Measurements from ENCODE around the gene TMED3. TPM values are rescaled to one million over a fixed set of nuclear protein-coding genes. Genes with fewer than 3 reads are reported as not detected.

TMED3 gene
- 146 and 205 TPM in 2 replicates for total RNA-seq

DNA sequence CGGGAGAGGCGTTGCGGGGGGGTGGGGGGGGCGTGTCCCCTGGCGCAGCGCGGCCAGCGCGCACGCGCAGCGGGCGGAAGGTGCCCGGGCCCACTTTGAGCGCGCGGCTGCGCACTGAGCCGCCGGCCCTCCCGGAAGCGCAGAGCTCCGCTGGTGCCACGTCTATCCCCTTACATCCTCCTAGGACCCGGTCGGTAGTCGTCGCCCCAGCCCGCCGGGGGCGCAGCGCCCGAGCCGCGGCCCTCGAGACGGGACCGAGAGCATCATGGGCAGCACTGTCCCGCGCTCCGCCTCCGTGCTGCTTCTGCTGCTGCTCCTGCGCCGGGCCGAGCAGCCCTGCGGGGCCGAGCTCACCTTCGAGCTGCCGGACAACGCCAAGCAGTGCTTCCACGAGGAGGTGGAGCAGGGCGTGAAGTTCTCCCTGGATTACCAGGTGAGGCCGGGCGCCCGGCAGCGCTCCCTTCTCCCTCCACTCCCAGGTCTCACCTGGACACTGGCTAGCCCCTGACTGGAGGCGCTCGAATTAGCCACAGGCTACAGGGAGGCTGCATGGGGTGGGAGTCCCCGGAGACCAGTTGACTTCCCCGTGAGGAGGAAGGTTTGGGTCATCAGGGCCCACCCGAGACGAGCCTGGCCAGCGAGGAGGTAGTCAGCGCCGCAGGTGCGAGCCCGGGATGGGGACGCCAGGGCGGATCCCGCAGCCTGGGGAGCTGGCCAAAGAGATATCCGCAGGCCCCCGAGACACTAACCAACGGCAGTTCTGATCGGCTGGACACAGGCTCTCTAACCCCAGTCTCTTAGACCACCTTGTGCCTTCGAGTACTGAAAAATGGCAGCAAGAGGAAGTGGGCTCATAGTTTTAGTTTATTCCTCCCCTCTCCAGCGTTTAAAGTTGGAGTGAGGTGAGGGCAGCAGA is at the start of gene TMED3:
Gene TMED3, plus strand, starts transcription at position 128 of the 916 bp plus-strand sequence. Its CDS starts 138 bp downstream, at position 266.
- peak; percentile 83 to 87 for DNase-seq (ENCODE audit: low read depth in 2 of 2)

DNA sequence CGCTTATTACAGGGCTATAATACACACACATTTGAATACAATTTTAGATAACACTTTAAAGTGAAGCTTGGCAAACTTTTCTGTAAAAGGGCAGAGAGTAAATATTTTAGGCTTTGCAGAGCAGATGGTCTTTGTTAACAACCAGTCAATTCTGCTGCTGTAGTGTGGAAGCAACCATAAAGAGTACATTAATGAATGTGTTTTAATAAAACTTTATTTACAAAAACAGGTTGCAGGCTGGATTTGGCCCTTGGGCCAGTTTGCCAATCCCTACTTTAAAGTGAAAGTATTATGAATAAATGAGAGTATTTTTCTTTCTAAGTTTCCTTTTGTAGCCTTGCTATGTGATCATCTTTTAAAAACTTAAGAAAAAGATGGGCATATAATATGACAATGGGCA is 49.1 kb upstream of the TMED3 start:
- DNase-seq (ENCODE audit: low read depth in 2 of 2), result no peak

DNA sequence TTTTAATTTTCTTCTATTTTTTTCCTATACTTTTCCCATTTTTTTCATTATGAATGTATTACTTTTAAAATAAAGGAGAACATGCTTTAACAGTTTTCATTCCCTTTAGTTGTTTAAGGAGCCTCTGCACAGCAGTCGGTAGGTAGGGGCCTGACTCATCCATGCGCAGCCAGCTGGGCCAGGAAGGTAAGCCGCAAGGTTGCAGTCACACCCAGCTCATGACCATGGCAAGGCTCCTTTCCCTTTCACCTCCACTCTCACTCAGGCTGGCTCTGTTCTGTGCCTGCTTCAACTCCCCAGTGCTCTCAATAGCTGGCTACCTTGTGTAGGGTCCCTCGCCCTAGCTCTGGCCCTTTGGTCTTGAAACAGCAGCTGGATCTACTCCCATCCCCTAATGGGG is 45.7 kb upstream of the TMED3 start:
- no peak for DNase-seq (ENCODE audit: low read depth in 2 of 2)

DNA sequence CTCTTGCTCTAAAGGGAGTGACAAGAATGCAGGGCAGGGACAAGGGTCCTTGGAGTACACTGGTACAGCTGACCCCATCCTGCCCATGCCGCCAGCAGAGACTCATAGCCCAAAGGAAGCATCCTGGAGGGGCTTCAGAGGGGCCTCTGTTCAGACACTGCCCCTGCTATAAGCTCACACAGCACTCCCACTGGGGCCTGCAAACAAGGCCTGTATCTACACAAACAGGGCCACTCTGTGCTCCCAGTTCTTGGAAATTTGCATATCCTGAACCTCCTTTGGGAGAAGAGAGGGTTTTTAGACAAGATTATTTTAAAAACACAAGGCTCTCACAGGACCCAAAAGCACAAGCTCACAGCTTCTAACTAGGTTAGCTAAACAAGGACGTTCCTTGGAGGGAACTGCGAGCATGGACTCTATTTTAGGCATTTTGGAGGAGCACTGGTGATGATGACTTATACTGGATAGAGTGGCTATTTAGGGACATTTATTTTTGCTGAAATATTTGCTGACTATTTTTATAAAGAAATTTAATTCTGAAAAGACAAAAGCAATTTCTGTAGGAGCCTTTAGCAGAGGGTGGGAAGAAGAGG is 44.8 kb upstream of the TMED3 start:
- DNase-seq (ENCODE audit: low read depth in 2 of 2), result no peak

DNA sequence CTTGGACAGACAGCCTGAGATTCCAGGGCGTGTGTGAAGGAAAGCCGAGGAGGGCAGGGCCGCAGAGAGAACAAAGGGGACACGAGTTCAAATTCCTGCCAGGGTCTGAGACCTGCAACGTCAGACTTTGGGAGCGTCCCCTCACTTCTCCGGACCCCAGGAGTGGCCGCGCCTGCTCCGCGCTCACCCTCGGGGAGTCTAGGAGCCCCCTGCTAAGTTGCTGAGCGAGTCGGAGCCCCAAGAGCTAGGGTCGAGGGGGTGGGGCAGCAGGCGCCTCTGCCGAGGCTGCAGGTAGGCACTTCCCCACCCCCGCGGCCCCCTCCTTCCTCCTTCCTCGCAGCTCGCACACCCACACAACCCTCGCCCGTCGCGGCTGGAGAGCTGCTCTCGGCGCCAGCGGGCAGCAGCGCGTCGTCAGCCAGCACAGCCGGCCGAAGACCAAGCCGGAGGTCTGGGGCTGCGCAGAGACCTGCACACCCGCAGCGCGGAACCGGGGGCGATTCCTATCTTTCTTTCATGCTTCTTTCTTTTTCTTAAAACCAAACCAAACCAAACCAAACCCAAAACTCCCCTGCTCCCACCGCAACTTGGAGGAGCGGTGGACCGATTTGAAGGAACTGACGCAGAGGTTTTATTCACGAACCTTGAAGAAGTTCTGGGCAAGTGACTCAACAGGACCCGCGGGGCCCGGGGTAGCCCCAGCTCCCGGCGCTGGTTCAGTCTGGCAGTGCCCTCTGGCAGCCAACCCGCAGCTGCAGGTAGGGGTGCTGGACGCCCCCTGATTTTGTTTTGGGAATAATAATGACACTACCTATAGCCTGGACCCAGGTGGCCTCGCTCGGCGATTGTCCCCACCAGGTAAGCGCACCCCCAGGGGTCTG is 28.3 kb upstream of the TMED3 start, which contains the start of gene ANKRD34C:
Gene ANKRD34C, plus strand, starts transcription at position 352 of the 881 bp plus-strand sequence. CDS start 10,563 bp downstream, outside the sequence.
- no peak for DNase-seq (ENCODE audit: low read depth in 2 of 2)

DNA sequence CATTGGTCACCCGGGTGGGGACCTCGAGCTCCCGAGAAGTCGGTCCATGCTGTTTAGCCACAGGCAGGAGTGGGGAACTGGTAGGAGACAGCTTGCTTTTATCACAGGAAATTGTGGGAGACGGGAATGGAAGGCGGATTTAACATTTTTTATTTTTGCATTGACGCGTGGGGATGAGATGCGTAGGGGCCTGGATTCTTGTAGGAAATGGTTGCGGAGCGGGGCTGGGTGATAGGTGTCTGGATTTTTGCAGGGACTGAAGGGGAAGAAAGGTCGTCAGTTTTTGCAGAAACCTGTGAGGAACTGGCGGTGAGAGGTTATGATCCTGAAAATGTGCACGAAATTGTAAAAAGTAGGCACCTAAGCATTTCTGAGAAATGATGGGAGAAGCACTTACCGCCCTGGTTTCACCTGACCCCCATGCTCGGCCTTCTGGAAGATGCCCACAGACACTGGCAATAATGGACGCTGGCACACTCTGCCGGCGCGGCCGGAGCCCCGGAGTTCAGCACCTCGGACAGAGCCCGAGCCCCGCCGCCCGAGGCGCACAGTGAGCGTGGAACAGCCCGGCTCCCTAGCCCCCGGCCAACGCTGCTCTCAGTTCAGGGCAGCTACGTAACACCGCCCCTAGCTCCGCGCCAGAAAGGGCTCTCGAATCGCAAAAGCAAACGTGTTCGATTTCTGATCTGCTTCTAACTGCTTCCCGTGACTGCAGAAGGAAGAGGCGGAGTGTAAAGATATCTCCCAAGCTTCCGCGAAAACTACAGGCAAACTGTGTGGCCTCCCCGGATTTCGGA is 27.5 kb upstream of the TMED3 start:
- DNase-seq (ENCODE audit: low read depth in 2 of 2), result peak; percentile 46 to 59

DNA sequence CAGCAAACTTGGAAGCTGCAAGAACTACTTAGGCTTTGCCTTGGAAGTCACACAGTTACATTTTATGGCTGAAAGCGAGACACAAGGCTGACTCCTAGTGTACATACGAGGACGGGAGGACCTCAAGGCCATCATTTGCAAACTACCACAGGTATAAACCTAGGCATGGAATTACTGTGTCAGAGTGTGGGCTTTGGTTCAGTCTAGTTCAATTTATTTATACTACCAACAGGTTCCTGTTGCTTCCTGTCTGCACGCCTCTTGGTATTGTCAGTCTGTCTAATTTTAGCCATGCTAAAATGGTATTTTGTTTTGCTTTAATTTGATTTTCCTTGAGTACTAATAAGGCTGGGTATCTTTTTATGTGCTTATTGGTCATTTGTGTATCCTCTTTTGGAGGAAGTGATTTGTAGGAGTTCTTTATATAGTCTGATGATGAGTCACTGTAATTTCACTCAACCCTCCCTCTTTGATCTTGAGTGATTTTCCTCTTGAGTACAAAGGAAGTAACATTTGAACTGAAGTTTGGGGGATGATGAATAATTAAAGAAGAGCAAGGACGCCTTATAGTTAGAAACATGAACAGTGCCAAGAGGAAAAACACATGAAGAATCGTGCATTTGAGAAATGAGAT is 20.2 kb upstream of the TMED3 start:
- DNase-seq (ENCODE audit: low read depth in 2 of 2), result peak in 1 of 2 donors; percentile 33

DNA sequence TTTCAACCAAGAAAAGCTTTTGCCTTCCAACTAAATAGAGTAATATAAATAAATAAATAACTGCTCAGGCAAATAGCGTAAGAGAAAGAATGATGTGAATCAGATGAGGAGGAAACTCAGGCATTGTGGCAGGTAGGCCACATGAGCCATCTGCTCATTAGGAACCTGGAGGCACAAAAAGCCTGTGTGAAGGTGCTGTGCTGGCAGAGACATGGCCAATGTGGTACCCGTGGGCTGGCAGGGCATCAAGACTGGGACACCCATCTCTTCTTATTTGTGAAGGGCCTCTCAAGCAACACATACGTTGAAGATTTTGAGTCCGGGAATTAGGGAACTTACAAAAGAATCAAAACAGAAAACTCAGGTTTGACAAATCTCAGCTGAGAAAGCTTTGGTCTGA is 18.9 kb upstream of the TMED3 start:
- DNase-seq (ENCODE audit: low read depth in 2 of 2), result no peak

DNA sequence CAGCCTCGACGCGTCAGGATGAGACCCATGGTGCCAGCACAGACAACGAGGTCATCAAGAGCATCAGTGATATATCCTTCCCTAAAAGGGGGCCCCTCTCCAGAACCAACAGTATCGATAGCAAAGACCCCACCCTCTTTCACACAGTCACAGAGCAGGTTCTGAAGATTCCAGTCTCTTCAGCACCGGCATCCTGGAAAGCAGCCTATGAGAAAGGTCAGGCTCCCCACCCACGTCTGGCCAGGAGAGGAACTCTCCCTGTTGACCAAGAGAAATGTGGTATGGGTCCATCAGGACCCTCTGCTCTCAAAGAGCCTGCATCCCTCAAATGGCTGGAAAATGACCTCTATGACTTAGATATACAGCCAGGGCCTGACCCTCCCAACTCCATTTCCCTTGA is 16.8 kb upstream of the TMED3 start:
- no peak for DNase-seq (ENCODE audit: low read depth in 2 of 2)

DNA sequence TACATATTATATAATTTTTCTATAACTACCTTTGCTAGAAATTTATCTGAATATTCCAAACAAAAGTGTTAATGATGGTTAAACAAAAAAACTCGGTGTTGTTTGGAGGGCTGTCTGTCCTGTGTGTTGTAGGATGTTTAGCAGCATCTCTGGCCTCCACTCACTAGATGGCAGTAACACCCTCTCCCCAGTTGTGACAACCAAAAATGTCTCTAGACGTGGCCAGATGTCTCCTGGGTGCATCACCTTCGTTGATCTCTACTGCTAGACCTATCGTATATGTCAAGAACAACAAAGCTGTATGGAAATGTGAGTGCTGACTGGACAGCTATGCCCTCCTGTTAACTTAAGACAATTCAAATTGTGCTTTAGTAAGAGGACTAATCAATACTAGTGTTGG is 14.3 kb upstream of the TMED3 start:
- no peak for DNase-seq (ENCODE audit: low read depth in 2 of 2)

DNA sequence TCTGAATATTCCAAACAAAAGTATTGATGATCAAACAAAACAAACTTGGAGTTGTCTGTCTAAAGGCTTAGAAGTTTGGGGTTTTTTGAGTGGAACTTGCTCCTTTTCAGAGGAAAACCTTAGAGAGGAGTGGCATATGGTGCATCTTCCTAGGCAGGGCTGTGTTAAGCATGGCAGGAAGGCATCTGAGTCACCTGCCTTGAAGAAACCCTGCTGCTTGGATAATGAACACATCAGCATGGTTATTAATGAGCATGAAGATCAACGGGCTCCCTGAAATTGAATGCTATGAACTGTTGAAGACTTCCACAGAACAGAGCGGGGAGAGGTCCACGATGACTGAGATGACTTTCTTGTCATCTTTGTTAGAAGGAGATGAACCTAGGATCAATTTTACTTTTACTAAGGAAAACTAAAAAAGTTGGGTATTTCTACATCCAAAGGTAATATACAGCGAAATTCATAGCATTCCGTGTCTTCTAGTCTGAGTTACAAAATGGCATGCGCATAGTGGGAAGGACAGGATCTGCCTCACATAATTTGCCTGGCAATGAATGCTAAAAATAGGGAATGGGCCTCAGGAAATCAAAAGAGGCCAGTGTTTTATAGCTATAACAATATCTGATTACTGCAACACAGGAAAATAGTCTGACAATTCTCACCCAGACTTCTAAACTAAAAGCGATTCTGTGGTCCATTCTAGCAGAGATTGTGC is 11.6 kb upstream of the TMED3 start:
- DNase-seq (ENCODE audit: low read depth in 2 of 2), result no peak

DNA sequence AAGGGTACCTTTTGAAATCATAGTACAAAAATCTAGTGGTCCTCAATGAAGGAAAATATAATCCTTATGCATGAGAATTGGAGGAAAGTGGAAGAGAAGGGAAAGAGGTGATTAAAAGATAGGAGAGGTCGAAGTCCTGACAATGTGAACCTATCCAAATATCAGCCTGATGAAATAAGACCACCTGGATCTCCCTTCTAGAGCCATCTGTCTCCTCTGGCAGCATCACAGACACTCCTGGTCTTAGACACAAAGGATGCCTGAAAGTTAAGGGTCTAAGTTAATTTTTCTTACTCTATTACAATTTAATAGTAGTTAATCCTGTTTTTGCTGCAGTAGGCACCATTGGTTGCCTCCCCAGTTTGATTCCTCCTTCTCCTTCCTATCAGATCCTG is 11.1 kb upstream of the TMED3 start:
- DNase-seq (ENCODE audit: low read depth in 2 of 2), result no peak

DNA sequence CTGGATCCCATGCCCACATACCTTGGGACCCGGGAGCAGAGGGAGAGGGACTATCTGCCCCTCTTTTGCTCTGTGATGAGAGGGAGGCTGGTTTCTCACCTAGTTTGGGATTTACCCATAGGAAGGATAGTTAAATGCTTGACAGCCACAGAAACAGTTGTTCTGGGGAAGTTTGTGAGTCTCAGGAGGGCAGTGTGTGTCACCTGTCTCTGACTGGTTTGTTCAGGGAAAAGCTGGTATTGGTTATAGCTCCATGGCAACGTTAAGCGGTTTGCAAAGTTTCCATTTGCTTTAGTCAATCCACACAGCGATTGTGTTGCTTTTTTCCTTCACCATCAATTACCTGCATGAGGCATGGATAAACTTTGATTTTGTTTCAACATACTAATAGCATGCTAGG is 3.7 kb upstream of the TMED3 start:
- no peak for DNase-seq (ENCODE audit: low read depth in 2 of 2)

DNA sequence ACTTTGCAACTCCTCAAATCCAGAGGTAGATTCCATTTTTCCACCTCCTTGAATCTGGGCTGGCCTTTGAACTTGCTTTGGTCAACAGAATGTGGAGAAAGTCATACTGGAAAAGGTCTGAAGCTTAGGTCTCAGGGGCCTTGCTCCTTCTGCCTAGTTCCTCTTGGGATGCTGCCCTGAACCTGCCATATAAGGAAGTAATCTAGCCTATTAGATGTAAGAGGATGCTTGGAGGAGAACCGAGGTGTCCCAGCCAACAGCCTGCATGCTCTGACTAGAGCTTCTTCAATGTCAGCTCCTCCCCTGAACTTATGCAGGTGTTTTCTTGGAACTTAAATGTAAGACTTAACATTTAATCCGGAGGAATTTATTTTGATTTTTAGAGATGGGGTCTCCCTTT is 2.0 kb upstream of the TMED3 start:
- no peak for DNase-seq (ENCODE audit: low read depth in 2 of 2)

DNA sequence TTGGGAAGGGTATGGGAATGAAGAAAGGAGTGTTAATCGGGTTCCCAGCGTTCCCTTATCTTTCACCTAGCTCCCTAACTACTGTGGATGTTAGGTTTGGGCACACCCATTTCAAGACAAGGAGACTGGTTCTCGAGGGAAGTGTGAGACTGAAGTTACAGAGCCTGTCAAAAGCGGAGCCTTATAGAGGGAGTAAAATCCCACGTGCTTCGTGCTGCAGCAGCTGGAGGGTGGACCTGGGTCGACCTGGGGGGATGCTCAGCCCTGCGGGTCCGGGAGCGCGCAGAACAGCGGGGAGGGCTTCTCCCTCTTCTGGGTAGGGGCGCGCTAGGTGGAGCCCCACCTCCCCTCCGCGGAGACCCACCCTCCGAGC is 314 bp upstream of the TMED3 start:
- no peak for DNase-seq (ENCODE audit: low read depth in 2 of 2)

DNA sequence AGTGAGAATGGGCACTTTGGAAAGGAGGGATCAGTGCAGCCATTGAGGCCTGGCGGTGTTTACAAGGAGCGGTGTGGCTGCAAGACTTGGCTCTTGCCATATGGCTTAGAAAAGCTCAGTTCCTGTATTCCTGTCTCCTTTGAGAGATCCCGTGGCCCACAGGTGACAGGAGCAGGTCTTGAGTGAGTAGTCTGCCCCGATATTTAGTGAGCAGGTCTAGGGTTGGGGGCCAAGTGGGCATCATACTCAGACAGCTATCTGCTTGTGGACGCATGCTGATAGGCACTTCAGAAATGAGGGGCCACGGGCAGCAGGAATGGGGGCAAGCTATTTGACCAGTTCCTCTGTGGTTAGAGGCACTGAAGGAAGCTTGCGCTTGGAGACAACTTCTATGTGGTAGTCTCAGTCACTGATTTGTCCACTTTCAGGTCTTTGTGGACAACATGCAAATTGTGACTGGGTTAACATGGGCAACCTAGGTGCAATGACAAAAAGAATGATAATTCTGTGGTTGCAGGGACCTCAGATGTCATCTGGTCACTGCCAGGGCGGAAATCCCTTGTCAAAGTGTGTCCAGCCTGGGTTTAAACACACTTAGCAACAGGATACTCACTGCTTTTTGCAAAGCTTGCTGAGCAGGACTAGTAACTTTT is 1.1 kb downstream of the TMED3 start:
- DNase-seq (ENCODE audit: low read depth in 2 of 2), result no peak

DNA sequence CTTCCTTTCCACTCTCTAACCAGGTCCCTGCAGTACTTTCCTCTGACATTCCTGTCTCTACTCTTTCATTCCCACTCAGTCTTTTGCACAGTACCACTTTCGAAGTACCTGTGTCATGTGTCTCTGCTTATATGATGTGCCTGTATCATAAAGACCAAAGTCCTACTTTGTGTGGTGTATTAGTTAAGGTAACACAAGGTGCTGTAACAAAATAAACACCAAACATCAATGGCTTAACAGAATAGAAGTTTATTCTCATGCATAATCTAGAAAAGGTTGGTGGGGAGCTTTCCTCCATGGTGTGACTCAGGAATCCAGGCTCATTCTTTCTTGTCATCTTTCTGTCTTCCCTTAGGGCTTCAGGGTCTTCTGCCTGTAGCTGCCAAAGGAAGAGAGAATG is 3.3 kb downstream of the TMED3 start:
- DNase-seq (ENCODE audit: low read depth in 2 of 2), result no peak

DNA sequence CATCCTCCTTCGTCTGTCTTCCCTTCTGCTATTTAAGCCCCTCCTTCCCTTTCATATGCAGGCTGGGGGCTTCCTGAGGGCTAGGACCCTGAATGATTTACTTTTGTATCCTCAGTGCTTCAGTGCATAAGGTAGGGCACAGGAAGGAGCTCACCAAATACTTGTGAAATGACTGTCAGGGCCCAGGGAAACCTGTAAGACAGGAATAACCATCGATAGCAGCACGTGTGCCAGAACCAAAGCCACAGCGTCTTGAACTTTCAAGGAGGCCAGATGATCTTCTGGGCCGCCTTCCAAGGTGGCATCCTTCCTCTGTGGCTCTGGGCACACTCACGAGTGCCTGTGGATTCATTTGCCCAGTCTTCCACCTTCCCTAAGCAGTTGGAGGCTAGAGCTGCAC is 3.9 kb downstream of the TMED3 start:
- DNase-seq (ENCODE audit: low read depth in 2 of 2), result no peak

DNA sequence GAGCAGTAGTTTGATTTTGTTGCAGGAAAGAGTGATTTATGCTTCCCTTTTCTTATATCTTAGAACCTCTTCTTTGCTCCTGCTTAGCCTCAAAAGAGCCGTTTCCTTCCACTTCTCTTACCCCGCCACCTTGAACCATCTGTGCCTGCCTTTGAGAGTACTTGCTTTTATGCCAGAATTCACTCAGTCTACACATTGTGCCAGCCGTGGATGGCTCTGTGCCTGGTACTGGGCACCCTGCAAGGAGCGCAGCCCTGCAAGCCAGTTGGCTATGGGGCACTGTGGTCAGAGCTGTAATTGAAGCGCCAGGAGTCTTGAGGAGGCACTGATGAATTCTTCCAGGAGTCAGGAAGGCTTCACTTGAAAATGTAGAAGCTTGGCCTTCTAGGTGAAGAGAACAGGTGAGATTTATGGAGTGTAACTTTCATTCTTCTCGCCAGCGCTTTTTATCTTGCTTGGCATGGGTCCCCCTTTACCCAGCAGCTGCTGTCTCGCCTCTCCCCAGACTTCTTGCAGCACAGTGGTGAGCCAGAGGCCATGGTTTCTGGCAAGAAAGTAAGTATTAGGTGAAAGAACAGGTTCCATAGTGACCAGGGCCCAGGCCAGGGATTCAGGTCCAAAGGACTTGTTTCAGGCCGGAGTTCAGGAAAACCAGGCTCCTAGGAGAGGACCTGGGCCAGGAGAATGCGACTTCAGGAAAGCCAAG is 4.9 kb downstream of the TMED3 start:
- DNase-seq (ENCODE audit: low read depth in 2 of 2), result no peak
